Fibroblast of pulmonary artery (primary cell): Measurements from ENCODE around the gene PSMD6.
A peak's percentile ranks its signal among the peaks of the same experiment; 100 is the strongest.

Experiments
- DNase-seq: peaks from one replicate; pipeline ENCODE4 v3.0.0-alpha.2; 2010; ENCODE audit warnings: low read depth
- H3K4me3 ChIP-seq: replicated peaks from 2 replicates; pipeline ENCODE4 v1.5.1; 2011; ENCODE audit warnings: low read depth, mild to moderate bottlenecking, control low read depth, low read length, moderate library complexity
- TF ChIP-seq, protein P1 (sequence below): IDR thresholded peaks from 2 replicates; pipeline ENCODE4 v1.5.1; 2011; ENCODE audit warnings: mild to moderate bottlenecking, control low read depth, low read length, inconsistent platforms; ENCODE audit errors: missing control alignments

The PSMD6 gene

GRCh38 chr3:64023187-64023860, at the start of gene PSMD6:
Gene PSMD6, minus strand, starts transcription at chr3:64023494. Its CDS starts 75 bp downstream, at chr3:64023419.
- peak within 1 kb of the TSS; percentile 91 for H3K4me3 ChIP-seq
- DNase-seq: peak; percentile 85
- TF ChIP-seq, protein P1, sequence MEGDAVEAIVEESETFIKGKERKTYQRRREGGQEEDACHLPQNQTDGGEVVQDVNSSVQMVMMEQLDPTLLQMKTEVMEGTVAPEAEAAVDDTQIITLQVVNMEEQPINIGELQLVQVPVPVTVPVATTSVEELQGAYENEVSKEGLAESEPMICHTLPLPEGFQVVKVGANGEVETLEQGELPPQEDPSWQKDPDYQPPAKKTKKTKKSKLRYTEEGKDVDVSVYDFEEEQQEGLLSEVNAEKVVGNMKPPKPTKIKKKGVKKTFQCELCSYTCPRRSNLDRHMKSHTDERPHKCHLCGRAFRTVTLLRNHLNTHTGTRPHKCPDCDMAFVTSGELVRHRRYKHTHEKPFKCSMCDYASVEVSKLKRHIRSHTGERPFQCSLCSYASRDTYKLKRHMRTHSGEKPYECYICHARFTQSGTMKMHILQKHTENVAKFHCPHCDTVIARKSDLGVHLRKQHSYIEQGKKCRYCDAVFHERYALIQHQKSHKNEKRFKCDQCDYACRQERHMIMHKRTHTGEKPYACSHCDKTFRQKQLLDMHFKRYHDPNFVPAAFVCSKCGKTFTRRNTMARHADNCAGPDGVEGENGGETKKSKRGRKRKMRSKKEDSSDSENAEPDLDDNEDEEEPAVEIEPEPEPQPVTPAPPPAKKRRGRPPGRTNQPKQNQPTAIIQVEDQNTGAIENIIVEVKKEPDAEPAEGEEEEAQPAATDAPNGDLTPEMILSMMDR: peak; percentile 94

GRCh38 chr3:64072126-64072525, 48.8 kb upstream of the PSMD6 start:
- H3K4me3 ChIP-seq: no peak overlapping the region
- TF ChIP-seq, protein P1: no peak
- DNase-seq: no peak

- TF ChIP-seq, protein P1: no peak
- DNase-seq: no peak
- no peak overlapping the region for H3K4me3 ChIP-seq
These were observed 47.4 kb upstream of the PSMD6 start for GRCh38 chr3:64070704-64071103.

GRCh38 chr3:64067506-64068346, 44.4 kb upstream of the PSMD6 start:
- peak; percentile 25 for DNase-seq
- no peak overlapping the region for H3K4me3 ChIP-seq
- TF ChIP-seq, protein P1: no peak

DNA sequence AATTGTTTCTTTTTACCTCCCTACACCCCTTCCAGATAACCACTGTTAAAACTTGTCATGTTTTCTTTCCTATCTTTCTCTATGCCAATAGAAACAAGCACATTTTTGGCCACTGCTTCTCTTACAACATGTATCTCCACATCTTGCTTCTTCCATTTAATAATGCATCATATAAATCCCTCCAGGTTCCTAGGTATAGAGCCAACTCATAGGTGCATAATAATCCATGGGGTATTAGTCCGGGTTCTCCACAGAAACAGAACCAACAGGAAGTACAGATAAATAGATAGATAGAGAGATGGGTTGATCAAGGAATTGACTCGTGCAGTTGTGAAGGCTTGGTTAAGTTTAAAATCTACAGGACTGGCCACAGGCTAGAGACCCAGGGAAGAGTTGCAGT, 41.5 kb upstream of the PSMD6 start:
- H3K4me3 ChIP-seq: no peak overlapping the region
- TF ChIP-seq, protein P1: no peak
- DNase-seq: no peak

DNA sequence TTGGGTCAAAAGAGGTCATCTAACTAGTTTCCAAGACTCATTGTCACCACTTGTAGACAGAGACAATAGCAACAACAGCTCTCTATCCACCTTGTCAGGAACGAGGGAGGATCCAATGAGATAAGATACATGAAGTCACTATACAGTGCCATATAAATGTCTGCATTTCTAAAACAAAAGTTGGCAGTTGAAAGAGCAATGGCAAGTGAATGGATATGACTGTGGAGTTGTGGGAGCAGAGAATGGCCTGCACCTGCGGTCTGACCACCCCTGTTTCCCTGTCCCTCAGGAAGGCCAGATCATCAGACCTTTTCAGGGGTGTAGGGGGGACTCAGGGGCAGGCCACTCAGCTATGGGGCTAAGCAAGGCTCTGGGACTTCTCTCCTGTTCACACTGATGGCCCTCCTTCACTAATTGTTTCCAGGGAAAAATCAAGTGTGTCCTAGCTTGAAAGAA, 40.7 kb upstream of the PSMD6 start:
- no peak for DNase-seq
- TF ChIP-seq, protein P1: no peak
- no peak overlapping the region for H3K4me3 ChIP-seq
